Mesenchymal stem cell (in vitro differentiated cells and primary cell): ENCODE results near the gene EFNA5.

Experiments used
- DNase-seq: peaks from one replicate; pipeline ENCODE4 v3.0.0-alpha.2; 2013
- H2AFZ ChIP-seq: one replicate; pipeline ENCODE4 v1.6.1; 2013; ENCODE audit warnings: low read depth, mild to moderate bottlenecking, control low read depth, inconsistent platforms, low read length, moderate library complexity
- H2AK5ac ChIP-seq: 2 replicates; pipeline ENCODE4 v1.6.1; 2013; ENCODE audit warnings: low read length, moderate library complexity, mild to moderate bottlenecking, inconsistent platforms; ENCODE audit not compliant: severe bottlenecking
- H2BK120ac ChIP-seq: one replicate; pipeline ENCODE4 v1.6.1; 2013; ENCODE audit warnings: low read depth, mild to moderate bottlenecking, inconsistent platforms, low read length, moderate library complexity
- H2BK12ac ChIP-seq, 2 experiments: one replicate each; pipeline ENCODE4 v1.6.1; 2013; ENCODE audit warnings: inconsistent platforms in 2 of 2, low read length in 2 of 2, mild to moderate bottlenecking in 2 of 2, moderate library complexity in 2 of 2, control low read depth in 1 of 2
- H2BK15ac ChIP-seq: one replicate; pipeline ENCODE4 v1.6.1; 2013; ENCODE audit warnings: mild to moderate bottlenecking, low read depth, inconsistent platforms; ENCODE audit not compliant: poor library complexity, severe bottlenecking
- H2BK5ac ChIP-seq: 2 replicates; pipeline ENCODE4 v1.6.1; 2013; ENCODE audit warnings: low read depth, mild to moderate bottlenecking, low read length, control low read depth, inconsistent platforms; ENCODE audit not compliant: poor library complexity, severe bottlenecking
- H3K14ac ChIP-seq, 2 experiments: one replicate each; pipeline ENCODE4 v1.6.1; 2013; ENCODE audit warnings: inconsistent platforms in 2 of 2, low read length in 2 of 2, control low read depth in 1 of 2, mild to moderate bottlenecking in 1 of 2, moderate library complexity in 1 of 2
- H3K18ac ChIP-seq, 2 experiments: one replicate each; pipeline ENCODE4 v1.6.1; 2013; ENCODE audit warnings: inconsistent platforms in 2 of 2, low read length in 2 of 2, control low read depth in 1 of 2, low read depth in 1 of 2, mild to moderate bottlenecking in 1 of 2
- H3K23ac ChIP-seq, 2 experiments: one replicate each; pipeline ENCODE4 v1.6.1; 2013; ENCODE audit warnings: inconsistent platforms in 2 of 2, low read length in 2 of 2, mild to moderate bottlenecking in 2 of 2, moderate library complexity in 2 of 2, control low read depth in 1 of 2
- H3K27ac ChIP-seq: 2 replicates; pipeline ENCODE4 v1.5.1; 2013; ENCODE audit warnings: mild to moderate bottlenecking, moderate library complexity, low read length, control low read depth, inconsistent platforms; ENCODE audit not compliant: poor library complexity, severe bottlenecking
- H3K27me3 ChIP-seq, 2 experiments: 2 replicates each; pipeline versions ENCODE4 v1.6.1 to v1.7.0; 2013; ENCODE audit warnings: low read length in 2 of 2, mild to moderate bottlenecking in 2 of 2, moderate library complexity in 2 of 2, control low read depth in 1 of 2, inconsistent platforms in 1 of 2; ENCODE audit not compliant: control insufficient read depth in 1 of 2, insufficient read depth in 1 of 2
- H3K36me3 ChIP-seq, 2 experiments: 2 replicates each; pipeline versions ENCODE4 v1.6.1 to v1.7.0; 2013; ENCODE audit warnings: low read length in 2 of 2, control low read depth in 1 of 2, inconsistent platforms in 1 of 2, low read depth in 1 of 2, mild to moderate bottlenecking in 1 of 2; ENCODE audit not compliant: insufficient read depth in 2 of 2, control insufficient read depth in 1 of 2
- H3K4ac ChIP-seq, 2 experiments: one replicate each; pipeline ENCODE4 v1.6.1; 2013; ENCODE audit warnings: inconsistent platforms in 2 of 2, low read length in 2 of 2, mild to moderate bottlenecking in 2 of 2, moderate library complexity in 2 of 2, control low read depth in 1 of 2, low read depth in 1 of 2
- H3K4me1 ChIP-seq: 2 replicates; pipeline ENCODE4 v1.6.1; 2013; ENCODE audit warnings: low read depth, low read length, control low read depth; ENCODE audit not compliant: control insufficient read depth, insufficient read depth
- H3K4me2 ChIP-seq: 2 replicates; pipeline ENCODE4 v1.6.1; 2013; ENCODE audit warnings: low read length, mild to moderate bottlenecking, inconsistent platforms; ENCODE audit not compliant: poor library complexity, severe bottlenecking
- H3K4me3 ChIP-seq, 2 experiments: 2 replicates each; pipeline versions ENCODE4 v1.5.1 to v1.7.0; 2013; ENCODE audit warnings: low read length in 2 of 2, mild to moderate bottlenecking in 2 of 2, control low read depth in 1 of 2, low read depth in 1 of 2; ENCODE audit not compliant: insufficient read depth in 1 of 2
- H3K79me1 ChIP-seq: replicated peaks from 2 replicates; pipeline ENCODE4 v1.6.1; 2013; ENCODE audit warnings: mild to moderate bottlenecking, control low read depth, low read length, inconsistent platforms; ENCODE audit not compliant: poor library complexity, severe bottlenecking
- H3K9ac ChIP-seq: 2 replicates; pipeline ENCODE4 v1.7.0; 2013; ENCODE audit warnings: mild to moderate bottlenecking, low read length, moderate library complexity
- H3K9me3 ChIP-seq: 2 replicates; pipeline ENCODE4 v1.7.0; 2013; ENCODE audit warnings: mild to moderate bottlenecking, low read length; ENCODE audit not compliant: control insufficient read depth
- H4K8ac ChIP-seq: one replicate; pipeline ENCODE4 v1.6.1; 2013; ENCODE audit warnings: inconsistent platforms, mild to moderate bottlenecking, low read length, moderate library complexity
- H4K91ac ChIP-seq: one replicate; pipeline ENCODE4 v1.6.1; 2013; ENCODE audit warnings: mild to moderate bottlenecking, low read length, inconsistent platforms
- WGBS: methylation state at CpG from one replicate; pipeline ENCODE4 v1.1.7; 2013; ENCODE audit warnings: mixed read lengths; 5-methylcytosine and 5-hydroxymethylcytosine counted together

Gene EFNA5

GRCh38 chr5:107460789-107461188 lies 209.9 kb downstream of the EFNA5 start:
- Histone ChIP-seq H2BK15ac (no peak overlapping the region), H2AFZ (no peak overlapping the region), H3K27ac (peak overlapping the region; percentile 91), H4K91ac (no peak overlapping the region), H3K4me2 (no peak overlapping the region), H2BK5ac (no peak overlapping the region), H2AK5ac (no peak overlapping the region), H3K4ac (no peak overlapping the region), H3K27me3 (no peaks in the 10 kb centered on the region), H3K9me3 (no peaks in the 10 kb centered on the region), H3K9ac (no peak overlapping the region), H3K79me1 (peaks cover 3% of the 10 kb centered on the region), H3K18ac (no peak overlapping the region), H3K4me3 (no peak overlapping the region), H3K14ac (no peak overlapping the region), H3K23ac (no peak overlapping the region), H3K36me3 (no peaks in the 10 kb centered on the region), H4K8ac (no peak overlapping the region), H3K4me1 (peaks cover 16% of the 10 kb centered on the region), H2BK12ac (no peak overlapping the region), H2BK120ac (no peak overlapping the region)
- no peak for DNase-seq
- WGBS: 82% methylated on average over 2 of the region's 2 CpGs

GRCh38 chr5:107459605-107460004 lies 211.1 kb downstream of the EFNA5 start:
- Histone ChIP-seq H3K9me3 (no peaks in the 10 kb centered on the region), H2AFZ (no peak overlapping the region), H3K4me2 (no peak overlapping the region), H4K8ac (peak overlapping the region; percentile 36), H2BK120ac (no peak overlapping the region), H2BK5ac (no peak overlapping the region), H3K4me3 (no peak overlapping the region), H4K91ac (no peak overlapping the region), H3K36me3 (no peaks in the 10 kb centered on the region), H3K27me3 (no peaks in the 10 kb centered on the region), H2BK12ac (no peak overlapping the region), H3K4ac (no peak overlapping the region), H3K9ac (no peak overlapping the region), H3K23ac (no peak overlapping the region), H3K27ac (peak overlapping the region; percentile 60), H3K18ac (no peak overlapping the region), H2BK15ac (no peak overlapping the region), H2AK5ac (peak overlapping the region; percentile 56), H3K14ac (no peak overlapping the region), H3K79me1 (peaks cover 2% of the 10 kb centered on the region), H3K4me1 (peaks cover 15% of the 10 kb centered on the region)
- DNase-seq: no peak
- 100% methylated on average over 3 of the region's 3 CpGs for WGBS

GRCh38 chr5:107458322-107458721 lies 212.4 kb downstream of the EFNA5 start:
- no peak for DNase-seq
- H3K27me3 ChIP-seq: no peaks in the 10 kb centered on the region
- H2BK15ac ChIP-seq: no peak overlapping the region
- no peak overlapping the region for H3K4me2 ChIP-seq
- no peak overlapping the region for H3K4ac ChIP-seq
- WGBS: 98% methylated on average over 4 of the region's 5 CpGs
- no peak overlapping the region for H3K23ac ChIP-seq
- no peak overlapping the region for H2BK5ac ChIP-seq
- H3K14ac ChIP-seq: no peak overlapping the region
- peak overlapping the region; percentile 86 for H2AK5ac ChIP-seq
- no peak overlapping the region for H4K8ac ChIP-seq
- H3K36me3 ChIP-seq: no peaks in the 10 kb centered on the region
- H4K91ac ChIP-seq: no peak overlapping the region
- H2BK12ac ChIP-seq: no peak overlapping the region
- peak overlapping the region; percentile 64 for H3K27ac ChIP-seq
- no peak overlapping the region for H2BK120ac ChIP-seq
- H2AFZ ChIP-seq: no peak overlapping the region
- H3K79me1 ChIP-seq: peaks cover 2% of the 10 kb centered on the region
- no peaks in the 10 kb centered on the region for H3K9me3 ChIP-seq
- H3K4me3 ChIP-seq: no peak overlapping the region
- H3K4me1 ChIP-seq: peaks cover 11% of the 10 kb centered on the region
- H3K18ac ChIP-seq: no peak overlapping the region
- H3K9ac ChIP-seq: no peak overlapping the region

GRCh38 chr5:107457881-107458280 lies 212.9 kb downstream of the EFNA5 start:
- Histone ChIP-seq H3K4me3 (no peak overlapping the region), H2AFZ (no peak overlapping the region), H3K27ac (peak overlapping the region; percentile 64), H3K23ac (no peak overlapping the region), H2BK12ac (no peak overlapping the region), H3K18ac (no peak overlapping the region), H3K14ac (no peak overlapping the region), H3K4me2 (no peak overlapping the region), H3K79me1 (peaks cover 2% of the 10 kb centered on the region), H2BK120ac (no peak overlapping the region), H2BK5ac (no peak overlapping the region), H3K9ac (no peak overlapping the region), H3K9me3 (no peaks in the 10 kb centered on the region), H3K27me3 (no peaks in the 10 kb centered on the region), H4K8ac (no peak overlapping the region), H3K4me1 (peaks cover 11% of the 10 kb centered on the region), H2BK15ac (no peak overlapping the region), H3K4ac (no peak overlapping the region), H4K91ac (no peak overlapping the region), H2AK5ac (no peak overlapping the region), H3K36me3 (no peaks in the 10 kb centered on the region)
- DNase-seq: no peak
- WGBS: 90% methylated on average over 2 of the region's 3 CpGs
